Measurements from ENCODE around the gene LDLR.

- TF ChIP-seq POLR2A (IDR thresholded peaks at IDR 0.05) (no peak), EP300 (IDR thresholded peaks at IDR 0.05) (no peak)
- TF ChIP-seq, protein P1, sequence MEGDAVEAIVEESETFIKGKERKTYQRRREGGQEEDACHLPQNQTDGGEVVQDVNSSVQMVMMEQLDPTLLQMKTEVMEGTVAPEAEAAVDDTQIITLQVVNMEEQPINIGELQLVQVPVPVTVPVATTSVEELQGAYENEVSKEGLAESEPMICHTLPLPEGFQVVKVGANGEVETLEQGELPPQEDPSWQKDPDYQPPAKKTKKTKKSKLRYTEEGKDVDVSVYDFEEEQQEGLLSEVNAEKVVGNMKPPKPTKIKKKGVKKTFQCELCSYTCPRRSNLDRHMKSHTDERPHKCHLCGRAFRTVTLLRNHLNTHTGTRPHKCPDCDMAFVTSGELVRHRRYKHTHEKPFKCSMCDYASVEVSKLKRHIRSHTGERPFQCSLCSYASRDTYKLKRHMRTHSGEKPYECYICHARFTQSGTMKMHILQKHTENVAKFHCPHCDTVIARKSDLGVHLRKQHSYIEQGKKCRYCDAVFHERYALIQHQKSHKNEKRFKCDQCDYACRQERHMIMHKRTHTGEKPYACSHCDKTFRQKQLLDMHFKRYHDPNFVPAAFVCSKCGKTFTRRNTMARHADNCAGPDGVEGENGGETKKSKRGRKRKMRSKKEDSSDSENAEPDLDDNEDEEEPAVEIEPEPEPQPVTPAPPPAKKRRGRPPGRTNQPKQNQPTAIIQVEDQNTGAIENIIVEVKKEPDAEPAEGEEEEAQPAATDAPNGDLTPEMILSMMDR (IDR thresholded peaks at IDR 0.05): no peak
These were observed 42.2 kb downstream of the LDLR start for GRCh38 chr19:11131471-11131870.
